Thyroid gland (tissue), 4 donors: Measurements from ENCODE around the gene KCNJ10.

Experiments used
- POLR2A ChIP-seq, 2 donors: fragments of 450-650 bp; IDR thresholded peaks; one replicate each; pipeline ENCODE4 v1.6.1; 2017; ENCODE audit warnings: antibody characterized with exemption in 2 of 2, mild to moderate bottlenecking in 2 of 2, moderate library complexity in 1 of 2
- TF ChIP-seq, protein P1 (sequence below), 6 experiments: fragments of 200-600 bp in 3 of 6; fragments of 450-650 bp in 3 of 6; sonication (generic) in 3 of 6; IDR thresholded peaks; one replicate each; pipeline ENCODE4 v1.5.1; 2016 to 2019; ENCODE audit warnings: antibody characterized with exemption in 6 of 6, mild to moderate bottlenecking in 2 of 6, inconsistent platforms in 1 of 6, moderate library complexity in 1 of 6

DNA sequence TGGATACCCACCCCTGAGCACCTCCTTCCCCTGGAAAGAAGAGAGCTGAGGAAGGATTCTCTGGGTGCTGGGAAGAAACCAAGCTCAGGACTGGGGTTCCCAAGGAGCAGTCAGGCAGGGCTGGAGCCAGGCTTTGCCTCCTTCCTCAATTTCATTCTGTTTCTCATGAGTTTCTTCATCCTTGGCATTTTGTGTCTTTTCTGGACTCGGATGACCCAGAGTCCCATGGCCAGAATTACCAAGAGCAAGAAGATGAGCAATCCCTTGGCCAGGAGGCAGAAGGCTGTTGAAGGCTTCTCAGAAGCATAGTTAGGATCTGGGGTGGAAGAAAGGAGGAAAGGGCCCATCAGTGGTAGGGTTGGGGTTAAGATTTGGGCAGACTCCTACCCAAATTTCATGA lies 118.4 kb downstream of the KCNJ10 start:
- TF ChIP-seq, protein P1, sequence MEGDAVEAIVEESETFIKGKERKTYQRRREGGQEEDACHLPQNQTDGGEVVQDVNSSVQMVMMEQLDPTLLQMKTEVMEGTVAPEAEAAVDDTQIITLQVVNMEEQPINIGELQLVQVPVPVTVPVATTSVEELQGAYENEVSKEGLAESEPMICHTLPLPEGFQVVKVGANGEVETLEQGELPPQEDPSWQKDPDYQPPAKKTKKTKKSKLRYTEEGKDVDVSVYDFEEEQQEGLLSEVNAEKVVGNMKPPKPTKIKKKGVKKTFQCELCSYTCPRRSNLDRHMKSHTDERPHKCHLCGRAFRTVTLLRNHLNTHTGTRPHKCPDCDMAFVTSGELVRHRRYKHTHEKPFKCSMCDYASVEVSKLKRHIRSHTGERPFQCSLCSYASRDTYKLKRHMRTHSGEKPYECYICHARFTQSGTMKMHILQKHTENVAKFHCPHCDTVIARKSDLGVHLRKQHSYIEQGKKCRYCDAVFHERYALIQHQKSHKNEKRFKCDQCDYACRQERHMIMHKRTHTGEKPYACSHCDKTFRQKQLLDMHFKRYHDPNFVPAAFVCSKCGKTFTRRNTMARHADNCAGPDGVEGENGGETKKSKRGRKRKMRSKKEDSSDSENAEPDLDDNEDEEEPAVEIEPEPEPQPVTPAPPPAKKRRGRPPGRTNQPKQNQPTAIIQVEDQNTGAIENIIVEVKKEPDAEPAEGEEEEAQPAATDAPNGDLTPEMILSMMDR (IDR thresholded peaks at IDR 0.05), result no peak
- TF ChIP-seq POLR2A (IDR thresholded peaks at IDR 0.05), result no peak
